Measurements from ENCODE around the gene CHAT. TPM values are rescaled to one million over a fixed set of nuclear protein-coding genes. Genes with fewer than 3 reads are reported as not detected.

CHAT gene
- total RNA-seq, 1 donor from 2014 or later, result not detected

DNA sequence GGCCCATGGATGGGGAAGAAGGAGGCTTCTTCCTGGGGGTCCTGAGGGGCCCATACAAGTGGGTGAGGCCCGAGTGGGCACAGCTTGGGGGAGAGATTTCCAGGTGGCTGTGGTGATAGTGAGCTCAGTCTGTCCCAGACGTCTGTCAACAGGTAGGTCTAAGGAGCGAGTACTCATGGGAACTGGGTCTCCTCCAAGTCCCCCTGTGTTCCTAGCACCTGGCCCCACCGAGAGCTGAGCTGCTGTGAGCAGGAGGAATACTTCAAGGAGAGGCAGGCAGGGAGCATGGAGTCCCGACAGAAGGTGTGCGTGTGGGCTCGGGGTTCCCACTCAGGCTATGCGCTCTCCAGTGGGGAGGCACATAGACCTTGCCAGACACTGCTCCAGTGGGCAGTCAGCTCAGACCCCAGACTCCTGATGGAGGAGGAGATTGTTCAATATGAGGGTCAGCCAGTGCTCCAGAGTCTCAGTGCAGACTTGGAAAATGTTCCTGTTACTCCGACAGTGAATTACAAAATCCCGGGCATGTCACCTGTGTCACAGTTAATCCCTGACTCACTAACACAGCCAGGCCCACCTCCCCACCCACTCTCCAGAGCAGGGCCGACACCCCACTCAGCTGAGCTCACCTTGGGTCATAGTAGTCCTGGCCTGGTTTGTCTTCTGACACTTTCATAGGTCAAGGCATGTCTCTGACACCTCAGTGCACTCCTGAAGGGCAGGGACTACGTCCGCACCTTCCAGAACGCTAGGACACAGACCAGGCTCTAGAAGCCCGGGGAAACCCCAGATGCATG is 37.4 kb downstream of the CHAT start:
- Histone ChIP-seq H3K36me3 (no peaks in the 10 kb centered on the region), H3K27me3 (peaks cover 7% of the 10 kb centered on the region), H3K9ac (no peak overlapping the region), H3K9me3 (ENCODE audit: low read depth) (no peaks in the 10 kb centered on the region), H3K27ac (no peak overlapping the region), H2AFZ (replicated peaks) (no peak overlapping the region), H3K4me1 (peaks cover 8% of the 10 kb centered on the region), H4K20me1 (ENCODE audit: low read depth) (no peaks in the 10 kb centered on the region), H3F3A (ENCODE audit: low read depth) (no peaks in the 10 kb centered on the region), H3K4me3 (no peak overlapping the region), H3K79me2 (ENCODE audit: low read depth) (no peaks in the 10 kb centered on the region), H3K4me2 (no peak overlapping the region)
- no peak for DNase-seq (ENCODE audit: low spot score)
- H3K27ac Mint-ChIP-seq, result no peak overlapping the region
- TF ChIP-seq CTCF (IDR thresholded peaks at IDR 0.05), result no peak
- TF ChIP-seq EZH2phosphoT487 (IDR thresholded peaks at IDR 0.05), result no peak
- H3K27me3 Mint-ChIP-seq (ENCODE audit: insufficient read depth, low read depth), result peaks cover 15% of the 10 kb centered on the region
- H3K4me1 Mint-ChIP-seq, result peaks cover 13% of the 10 kb centered on the region
- no peaks in the 10 kb centered on the region for H3K36me3 Mint-ChIP-seq
- no peaks in the 10 kb centered on the region for H3K9me3 Mint-ChIP-seq
- H3K4me3 Mint-ChIP-seq, result no peak overlapping the region

DNA sequence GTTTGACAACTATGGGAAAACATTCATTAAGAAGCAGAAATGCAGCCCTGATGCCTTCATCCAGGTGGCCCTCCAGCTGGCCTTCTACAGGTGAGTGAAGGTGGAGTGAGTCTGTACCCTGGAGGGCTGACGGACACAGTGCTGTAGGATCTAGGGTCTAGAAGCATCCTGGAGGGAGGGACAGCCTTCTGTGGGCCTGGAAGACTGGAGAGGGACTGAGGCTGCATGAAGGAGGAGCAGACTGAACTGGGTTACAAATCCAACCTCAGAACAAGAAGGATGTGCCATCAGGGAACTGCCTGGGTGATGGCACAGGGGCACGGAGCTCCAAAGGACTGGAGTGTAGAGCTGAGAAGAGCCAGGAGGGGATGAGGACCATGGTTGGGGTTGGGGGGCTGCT is 38.1 kb downstream of the CHAT start:
- H3K9me3 ChIP-seq (ENCODE audit: low read depth), result no peaks in the 10 kb centered on the region
- H3K4me1 Mint-ChIP-seq, result peaks cover 13% of the 10 kb centered on the region
- no peaks in the 10 kb centered on the region for H3K36me3 ChIP-seq
- DNase-seq (ENCODE audit: low spot score), result no peak
- peaks cover 14% of the 10 kb centered on the region for H3K27me3 Mint-ChIP-seq (ENCODE audit: insufficient read depth, low read depth)
- H3K4me2 ChIP-seq, result no peak overlapping the region
- H2AFZ ChIP-seq (replicated peaks), result no peak overlapping the region
- H3K4me3 Mint-ChIP-seq, result no peak overlapping the region
- TF ChIP-seq CTCF (IDR thresholded peaks at IDR 0.05) (no peak), EZH2 (IDR thresholded peaks at IDR 0.05) (no peak), EZH2phosphoT487 (IDR thresholded peaks at IDR 0.05) (no peak)
- no peak overlapping the region for H3K4me3 ChIP-seq
- no peaks in the 10 kb centered on the region for H3K36me3 Mint-ChIP-seq
- H3K9me3 Mint-ChIP-seq, result no peaks in the 10 kb centered on the region
- H3K79me2 ChIP-seq (ENCODE audit: low read depth), result no peaks in the 10 kb centered on the region
- peaks cover 7% of the 10 kb centered on the region for H3K27me3 ChIP-seq
- no peaks in the 10 kb centered on the region for H4K20me1 ChIP-seq (ENCODE audit: low read depth)
- peak overlapping the region; percentile 37 for H3K27ac Mint-ChIP-seq
- no peaks in the 10 kb centered on the region for H3F3A ChIP-seq (ENCODE audit: low read depth)
- no peak overlapping the region for H3K9ac ChIP-seq
- peaks cover 8% of the 10 kb centered on the region for H3K4me1 ChIP-seq
- no peak overlapping the region for H3K27ac ChIP-seq

DNA sequence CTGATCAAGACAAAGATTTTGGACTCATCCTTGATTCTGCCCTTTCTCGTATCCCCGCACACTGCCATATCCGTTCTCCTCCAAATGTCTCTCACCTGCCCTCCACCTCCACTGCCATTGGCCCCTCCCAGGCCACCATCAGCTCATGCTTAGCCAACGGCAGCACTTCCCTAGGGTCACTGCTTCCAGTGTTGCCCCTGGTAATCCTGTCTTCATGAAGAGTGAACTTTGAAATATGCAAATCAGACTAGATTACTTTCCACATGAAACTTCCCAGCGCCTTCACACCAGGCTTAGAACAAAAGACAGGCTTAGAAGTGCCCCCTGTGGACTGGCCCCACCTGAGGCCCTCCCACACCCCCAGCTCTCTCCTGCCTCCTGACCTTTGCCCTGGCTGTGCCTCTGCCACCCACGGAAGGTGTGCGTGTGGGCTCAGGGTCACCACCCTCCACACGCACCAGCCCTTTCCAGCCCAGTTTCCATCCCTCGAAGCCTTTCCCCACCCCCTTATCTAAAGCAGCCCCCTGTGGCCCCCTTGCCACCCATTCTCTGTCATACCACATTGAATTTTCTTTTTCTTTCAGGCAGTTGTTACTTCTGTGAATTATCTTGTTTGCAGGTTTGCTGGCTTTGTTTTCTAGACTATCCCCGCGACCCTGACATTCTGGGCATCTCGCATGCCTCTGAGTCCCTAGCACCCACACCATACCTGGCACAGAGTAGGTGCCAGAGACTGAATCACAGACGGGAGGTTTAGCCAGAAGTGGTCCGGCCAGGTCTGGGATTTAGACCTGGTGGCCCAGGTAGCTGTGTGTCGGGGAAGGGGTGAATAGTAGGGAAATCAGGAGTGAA is 38.8 kb downstream of the CHAT start:
- H3K27ac ChIP-seq, result no peak overlapping the region
- H3K9ac ChIP-seq, result no peak overlapping the region
- H3K9me3 ChIP-seq (ENCODE audit: low read depth), result no peaks in the 10 kb centered on the region
- TF ChIP-seq CTCF (IDR thresholded peaks at IDR 0.05), result no peak
- no peak for TF ChIP-seq EZH2phosphoT487 (IDR thresholded peaks at IDR 0.05)
- TF ChIP-seq EZH2 (IDR thresholded peaks at IDR 0.05), result no peak
- Mint-ChIP-seq H3K9me3 (no peaks in the 10 kb centered on the region), H3K27me3 (ENCODE audit: insufficient read depth, low read depth) (peaks cover 11% of the 10 kb centered on the region), H3K4me3 (no peak overlapping the region), H3K36me3 (no peaks in the 10 kb centered on the region), H3K27ac (no peak overlapping the region), H3K4me1 (peaks cover 13% of the 10 kb centered on the region)
- H3K4me1 ChIP-seq, result peaks cover 8% of the 10 kb centered on the region
- no peak for DNase-seq (ENCODE audit: low spot score)
- H3K4me2 ChIP-seq, result no peak overlapping the region
- H4K20me1 ChIP-seq (ENCODE audit: low read depth), result no peaks in the 10 kb centered on the region
- no peaks in the 10 kb centered on the region for H3K36me3 ChIP-seq
- H3F3A ChIP-seq (ENCODE audit: low read depth), result no peaks in the 10 kb centered on the region
- H3K4me3 ChIP-seq, result no peak overlapping the region
- H2AFZ ChIP-seq (replicated peaks), result no peak overlapping the region
- peaks cover 7% of the 10 kb centered on the region for H3K27me3 ChIP-seq
- H3K79me2 ChIP-seq (ENCODE audit: low read depth), result no peaks in the 10 kb centered on the region
